GM19351 (cell line): ENCODE results near the gene CYP4F12.

Experiments used
- ATAC-seq: cut with Tn5 transposase; IDR thresholded peaks from one replicate; pipeline ENCODE4 v1.9.1; 2021; ENCODE audit warnings: mild to moderate bottlenecking, moderate library complexity; ENCODE audit not compliant: unreplicated experiment

CYP4F12 gene

DNA sequence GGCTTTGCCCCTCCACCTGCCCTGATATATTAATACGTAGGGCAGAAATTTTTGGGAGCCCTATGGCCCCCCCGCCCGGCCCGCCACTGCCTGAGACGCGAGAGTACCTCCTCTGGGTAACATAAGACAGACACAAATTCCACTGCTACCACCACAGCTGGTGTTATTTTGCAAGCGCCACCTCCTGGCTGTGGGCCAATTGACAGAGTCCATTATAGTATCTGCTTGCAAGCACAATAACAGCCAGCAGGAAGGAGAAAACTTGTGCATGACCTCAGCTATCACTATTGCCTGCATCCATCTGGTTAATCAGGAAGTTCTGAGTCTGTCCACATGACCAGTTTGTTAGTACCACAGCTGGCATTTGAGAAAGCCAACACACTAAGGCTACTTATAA lies 29.6 kb downstream of the CYP4F12 start:
- ATAC-seq, result no peak

DNA sequence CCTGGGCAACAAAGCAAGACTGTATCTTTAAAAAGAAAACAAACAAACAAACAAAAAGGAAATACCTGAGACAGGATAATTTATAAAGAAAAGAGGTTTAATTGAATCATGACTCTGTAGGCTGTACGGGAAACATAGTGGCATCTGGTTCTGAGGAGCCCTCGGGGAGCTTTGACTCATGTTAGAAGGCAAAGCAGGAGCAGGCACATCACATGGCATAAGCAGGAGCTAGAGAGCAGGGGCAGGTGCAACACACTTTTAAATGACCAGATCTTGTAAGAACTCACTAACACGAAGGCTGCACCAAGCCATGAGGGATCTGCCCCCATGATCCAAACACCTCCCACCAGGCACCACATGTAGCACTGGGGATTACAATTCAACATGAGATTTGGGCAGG lies 41.8 kb downstream of the CYP4F12 start:
- ATAC-seq, result no peak

DNA sequence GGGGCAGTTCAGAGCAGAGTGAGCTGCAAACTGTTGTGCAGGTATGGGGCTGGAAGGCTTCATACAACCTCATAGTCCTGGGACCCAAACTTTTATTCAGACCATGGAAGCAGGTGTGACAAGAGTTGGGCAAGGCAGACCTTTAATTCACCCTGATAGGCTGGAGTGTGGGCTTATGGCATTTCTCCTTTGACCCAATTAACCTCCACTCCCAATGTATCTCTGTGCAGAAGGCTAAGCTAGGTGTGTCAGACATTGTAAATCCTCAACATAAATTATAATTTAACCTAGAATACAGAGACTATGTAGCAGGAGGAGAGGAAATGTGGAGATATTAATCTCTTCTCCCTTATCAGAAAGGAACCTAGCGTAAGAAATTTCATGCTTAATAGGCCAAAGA lies 42.8 kb downstream of the CYP4F12 start:
- no peak for ATAC-seq

DNA sequence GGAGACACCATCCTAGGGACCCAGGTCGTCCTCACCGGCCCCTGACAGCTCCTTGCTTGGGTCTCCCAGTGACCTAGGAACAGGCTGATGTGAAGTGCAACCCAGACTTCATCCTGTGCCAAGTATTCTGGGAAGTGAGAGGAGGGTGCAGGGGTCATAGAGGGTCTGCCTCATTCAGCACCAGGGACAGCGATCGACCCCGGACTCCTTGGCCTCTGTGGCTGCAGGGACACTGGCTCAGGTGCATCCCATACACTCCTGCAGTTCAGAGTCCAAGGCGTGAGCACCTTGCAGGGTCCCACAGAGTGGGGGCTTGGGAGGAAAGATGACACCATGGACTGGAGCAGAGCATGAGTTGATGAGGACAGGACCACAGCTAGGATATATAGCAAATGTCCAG lies 44.9 kb downstream of the CYP4F12 start:
- ATAC-seq, result no peak

DNA sequence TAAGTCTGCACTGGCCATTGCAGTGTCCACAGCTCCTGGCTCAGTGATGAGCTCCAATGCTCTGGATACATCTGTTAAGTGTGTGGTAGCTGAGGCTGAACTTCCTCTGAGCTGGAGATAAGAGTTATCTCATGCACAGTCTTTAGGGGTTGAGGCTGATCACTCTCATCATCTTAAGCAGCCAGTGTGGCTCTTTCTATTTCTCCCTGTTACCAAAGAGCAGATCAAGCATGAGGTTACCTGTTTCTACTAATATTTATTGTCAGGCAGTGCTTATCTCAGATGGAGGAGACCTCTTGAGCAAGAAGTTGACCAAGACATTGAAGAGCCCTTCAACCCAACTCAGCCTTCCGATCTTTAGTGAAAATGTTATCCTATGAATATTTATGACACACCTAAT lies 48.4 kb downstream of the CYP4F12 start:
- ATAC-seq, result no peak

DNA sequence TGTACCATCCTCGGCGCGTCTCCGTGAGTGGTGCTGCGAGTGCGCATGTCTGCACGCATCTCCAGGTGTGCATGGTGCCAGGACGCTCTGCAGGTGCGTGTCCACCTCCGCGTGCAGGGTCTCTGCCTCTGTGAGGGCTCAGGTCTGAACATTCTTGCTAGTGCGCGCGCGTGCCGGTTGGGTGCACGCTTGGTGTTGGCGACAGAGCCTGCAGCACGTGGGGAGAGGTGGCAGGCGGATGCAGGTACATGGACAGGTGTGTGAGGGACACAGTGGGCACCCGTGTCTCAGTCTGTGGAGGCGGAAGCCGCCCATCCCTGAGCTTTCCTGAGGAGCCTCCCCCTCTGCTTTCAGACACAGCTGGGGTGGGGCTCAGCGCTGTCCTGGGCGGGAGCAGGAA lies 50.1 kb downstream of the CYP4F12 start:
- ATAC-seq, result no peak

DNA sequence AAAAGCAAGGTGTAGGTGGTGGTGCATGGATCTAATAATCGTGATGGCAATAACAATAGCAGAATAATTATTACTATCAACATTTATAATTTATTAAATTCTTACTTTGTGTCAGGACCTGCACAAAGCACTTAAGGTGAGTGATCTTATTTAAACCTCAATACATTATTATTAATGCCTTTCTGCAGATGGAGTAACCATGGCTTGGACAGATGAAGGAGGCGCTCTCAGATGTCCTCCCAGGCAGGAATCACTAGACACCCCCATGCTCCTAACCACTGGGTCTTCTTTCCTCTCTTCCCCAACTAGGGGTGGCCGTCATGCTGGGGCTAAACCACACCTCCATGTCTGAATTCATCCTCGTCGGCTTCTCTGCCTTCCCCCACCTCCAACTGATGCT lies 54.8 kb downstream of the CYP4F12 start, which contains the start of gene OR10H2:
Gene OR10H2, plus strand, starts transcription at position 301 of the 400 bp plus-strand sequence. Its CDS starts 20 bp downstream, at position 321.
- no peak for ATAC-seq

DNA sequence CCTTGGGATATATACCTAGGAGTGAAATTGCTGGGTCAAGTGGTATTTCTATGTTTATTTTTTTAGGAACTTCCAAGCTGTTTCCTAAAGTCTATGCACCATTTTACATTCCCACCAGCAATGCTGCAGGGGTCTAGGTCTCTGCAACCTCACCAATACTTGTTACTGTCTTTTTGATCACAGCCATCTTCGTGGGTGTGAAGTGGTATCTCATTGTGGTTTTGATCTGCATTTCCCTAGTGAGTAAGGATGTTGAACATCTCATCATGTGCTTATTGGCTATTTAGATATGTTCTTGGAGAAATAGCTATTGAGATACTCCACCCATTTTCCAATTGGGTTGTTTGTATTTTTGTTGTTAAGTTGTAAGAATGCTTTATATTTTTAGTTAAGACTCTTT lies 57.7 kb downstream of the CYP4F12 start:
- ATAC-seq, result no peak

DNA sequence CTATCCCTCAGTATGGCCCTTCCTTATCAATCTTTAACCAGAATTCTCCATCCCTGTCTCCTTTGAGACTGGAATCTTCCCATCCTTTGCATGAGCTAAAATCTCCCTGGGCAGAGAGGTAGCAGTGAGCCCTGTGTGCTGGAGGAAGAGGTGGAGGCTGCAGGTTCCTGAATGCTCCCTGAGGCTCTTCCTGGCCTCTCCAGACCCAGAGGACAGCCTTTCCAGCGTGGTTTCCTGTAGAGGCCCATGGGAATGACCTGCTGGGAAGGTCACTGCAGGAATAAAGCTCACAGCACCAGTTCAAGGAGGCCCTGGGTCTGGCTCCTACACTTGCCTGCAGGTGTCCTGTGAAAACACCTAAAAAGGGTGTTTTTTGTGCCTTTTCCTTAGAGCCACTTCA lies 59.5 kb downstream of the CYP4F12 start:
- ATAC-seq, result no peak

DNA sequence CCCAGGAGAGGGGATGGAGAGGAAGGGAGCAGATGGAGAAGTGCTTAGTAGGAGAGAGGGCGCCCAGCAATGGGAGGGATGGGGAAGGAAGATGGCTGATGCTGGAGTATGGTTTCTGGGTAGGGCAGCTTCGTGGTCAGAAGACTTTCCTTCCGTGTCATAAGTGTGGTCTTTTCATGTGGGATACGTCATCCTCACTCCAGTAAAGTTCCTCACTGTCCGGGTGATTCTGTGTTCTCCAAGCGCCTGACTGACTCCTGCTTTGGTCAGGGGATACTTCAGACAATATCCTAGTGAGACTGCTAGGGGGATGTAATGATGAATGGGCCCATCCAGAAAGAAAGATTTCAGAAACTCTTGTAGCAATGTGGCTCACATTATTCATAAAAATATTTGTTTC lies 61.0 kb downstream of the CYP4F12 start:
- ATAC-seq, result no peak

DNA sequence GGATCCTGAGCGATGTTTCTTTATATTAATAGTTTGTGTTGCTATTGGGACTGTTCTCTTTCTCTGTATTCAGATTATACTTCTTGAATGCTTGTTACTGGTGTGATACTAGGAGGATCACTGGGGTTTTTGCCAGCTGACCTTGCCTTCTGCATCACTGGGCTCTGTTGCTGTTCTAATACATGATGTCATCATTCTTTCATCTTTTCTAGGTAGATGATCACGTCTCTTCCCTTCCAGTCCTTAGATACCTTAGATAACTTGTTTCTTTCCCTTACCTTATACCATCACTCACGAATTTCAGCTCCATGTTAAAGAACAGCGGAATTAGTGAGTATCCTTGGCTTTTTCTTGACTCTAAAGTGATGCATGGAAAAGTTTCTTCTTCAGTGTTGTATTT lies 64.8 kb downstream of the CYP4F12 start, which contains the start of gene OR10H3:
Gene OR10H3, plus strand, starts transcription at position 264 of the 400 bp plus-strand sequence. CDS start 3,408 bp downstream, outside the sequence.
- no peak for ATAC-seq

DNA sequence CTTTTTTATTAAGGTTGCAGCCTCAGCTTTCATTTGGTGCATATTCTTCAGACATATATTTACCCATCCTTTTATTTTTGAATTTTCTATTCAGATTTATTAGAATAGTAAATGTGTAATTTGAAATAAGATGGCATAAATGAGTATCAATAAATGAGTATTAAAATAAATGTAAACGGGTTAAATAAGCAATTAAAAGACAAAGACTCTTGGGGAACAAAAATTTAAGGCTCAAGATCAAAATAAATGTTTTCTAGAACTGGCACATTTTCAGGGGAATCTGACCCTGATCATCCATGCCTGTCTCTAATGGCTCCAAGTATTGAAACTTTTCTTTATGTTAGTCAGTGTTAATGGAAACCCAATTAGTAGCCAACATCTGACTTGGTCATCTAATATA lies 67.9 kb downstream of the CYP4F12 start:
- ATAC-seq, result no peak
